Sigmoid colon (tissue), 4 donors: Measurements from ENCODE around the gene LCMT1.

Experiments
- POLR2A ChIP-seq, 2 donors: fragments of 450-650 bp; IDR thresholded peaks; one replicate each; pipeline ENCODE4 v1.6.1; 2016; ENCODE audit warnings: antibody characterized with exemption in 2 of 2, mild to moderate bottlenecking in 2 of 2, moderate library complexity in 2 of 2
- POLR2AphosphoS5 ChIP-seq, 4 donors: sonication (generic); formaldehyde crosslinking; IDR thresholded peaks; one replicate each; pipeline ENCODE4 v1.6.1; 2017; ENCODE audit warnings: antibody characterized with exemption in 4 of 4
- TF ChIP-seq, protein P1 (sequence below), 4 experiments: fragments of 450-650 bp in 3 of 4; fragments of 200-600 bp in 1 of 4; IDR thresholded peaks; one replicate each; pipeline ENCODE4 v1.5.1; 2016 to 2019; ENCODE audit warnings: antibody characterized with exemption in 4 of 4, mild to moderate bottlenecking in 3 of 4, moderate library complexity in 2 of 4

DNA sequence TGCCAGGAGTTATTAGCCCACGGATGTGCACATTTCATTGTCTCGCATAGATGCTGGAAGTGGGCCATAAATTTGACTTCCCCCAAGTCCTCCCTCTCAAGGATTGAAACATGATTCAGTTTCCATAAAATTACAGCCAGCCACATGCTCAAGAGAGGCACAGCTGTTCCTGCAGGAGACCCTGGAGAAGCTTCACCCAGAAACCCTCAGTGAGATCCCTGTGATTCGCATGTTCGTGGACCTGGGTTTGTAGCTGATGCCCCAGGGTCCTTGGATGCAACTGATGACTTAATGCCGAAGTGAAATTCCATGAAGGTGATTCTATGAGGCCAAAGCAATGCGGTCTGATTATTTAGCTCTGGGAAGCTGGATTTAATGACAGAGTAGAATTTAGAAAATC is 80.6 kb downstream of the LCMT1 start:
- TF ChIP-seq, protein P1, sequence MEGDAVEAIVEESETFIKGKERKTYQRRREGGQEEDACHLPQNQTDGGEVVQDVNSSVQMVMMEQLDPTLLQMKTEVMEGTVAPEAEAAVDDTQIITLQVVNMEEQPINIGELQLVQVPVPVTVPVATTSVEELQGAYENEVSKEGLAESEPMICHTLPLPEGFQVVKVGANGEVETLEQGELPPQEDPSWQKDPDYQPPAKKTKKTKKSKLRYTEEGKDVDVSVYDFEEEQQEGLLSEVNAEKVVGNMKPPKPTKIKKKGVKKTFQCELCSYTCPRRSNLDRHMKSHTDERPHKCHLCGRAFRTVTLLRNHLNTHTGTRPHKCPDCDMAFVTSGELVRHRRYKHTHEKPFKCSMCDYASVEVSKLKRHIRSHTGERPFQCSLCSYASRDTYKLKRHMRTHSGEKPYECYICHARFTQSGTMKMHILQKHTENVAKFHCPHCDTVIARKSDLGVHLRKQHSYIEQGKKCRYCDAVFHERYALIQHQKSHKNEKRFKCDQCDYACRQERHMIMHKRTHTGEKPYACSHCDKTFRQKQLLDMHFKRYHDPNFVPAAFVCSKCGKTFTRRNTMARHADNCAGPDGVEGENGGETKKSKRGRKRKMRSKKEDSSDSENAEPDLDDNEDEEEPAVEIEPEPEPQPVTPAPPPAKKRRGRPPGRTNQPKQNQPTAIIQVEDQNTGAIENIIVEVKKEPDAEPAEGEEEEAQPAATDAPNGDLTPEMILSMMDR (IDR thresholded peaks at IDR 0.05): no peak
- no peak for TF ChIP-seq POLR2AphosphoS5 (IDR thresholded peaks at IDR 0.05)
- no peak for TF ChIP-seq POLR2A (IDR thresholded peaks at IDR 0.05)
